ENCODE measurements around the gene RPL36. TPM values are rescaled to one million over a fixed set of nuclear protein-coding genes. Genes with fewer than 3 reads are reported as not detected.

The RPL36 gene
- total RNA-seq, 1 donor from 2014 or later, result 1,018 TPM

- TF ChIP-seq, protein P1, sequence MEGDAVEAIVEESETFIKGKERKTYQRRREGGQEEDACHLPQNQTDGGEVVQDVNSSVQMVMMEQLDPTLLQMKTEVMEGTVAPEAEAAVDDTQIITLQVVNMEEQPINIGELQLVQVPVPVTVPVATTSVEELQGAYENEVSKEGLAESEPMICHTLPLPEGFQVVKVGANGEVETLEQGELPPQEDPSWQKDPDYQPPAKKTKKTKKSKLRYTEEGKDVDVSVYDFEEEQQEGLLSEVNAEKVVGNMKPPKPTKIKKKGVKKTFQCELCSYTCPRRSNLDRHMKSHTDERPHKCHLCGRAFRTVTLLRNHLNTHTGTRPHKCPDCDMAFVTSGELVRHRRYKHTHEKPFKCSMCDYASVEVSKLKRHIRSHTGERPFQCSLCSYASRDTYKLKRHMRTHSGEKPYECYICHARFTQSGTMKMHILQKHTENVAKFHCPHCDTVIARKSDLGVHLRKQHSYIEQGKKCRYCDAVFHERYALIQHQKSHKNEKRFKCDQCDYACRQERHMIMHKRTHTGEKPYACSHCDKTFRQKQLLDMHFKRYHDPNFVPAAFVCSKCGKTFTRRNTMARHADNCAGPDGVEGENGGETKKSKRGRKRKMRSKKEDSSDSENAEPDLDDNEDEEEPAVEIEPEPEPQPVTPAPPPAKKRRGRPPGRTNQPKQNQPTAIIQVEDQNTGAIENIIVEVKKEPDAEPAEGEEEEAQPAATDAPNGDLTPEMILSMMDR (IDR thresholded peaks at IDR 0.05; ENCODE audit: insufficient read depth, low read length, severe bottlenecking), result no peak
- Histone ChIP-seq H3K27me3 (ENCODE audit: control insufficient read depth, insufficient read depth, low read length) (no peaks in the 10 kb centered on the region), H3K4me3 (ENCODE audit: low read depth, low read length) (no peak overlapping the region), H3K36me3 (ENCODE audit: control insufficient read depth, insufficient read depth, low read length) (peaks cover 15% of the 10 kb centered on the region)
- no peak for DNase-seq (ENCODE audit: low read depth)
- peak; percentile 96 for FAIRE-seq
These were observed 16.3 kb upstream of the RPL36 start for GRCh38 chr19:5673752-5674151.

DNA sequence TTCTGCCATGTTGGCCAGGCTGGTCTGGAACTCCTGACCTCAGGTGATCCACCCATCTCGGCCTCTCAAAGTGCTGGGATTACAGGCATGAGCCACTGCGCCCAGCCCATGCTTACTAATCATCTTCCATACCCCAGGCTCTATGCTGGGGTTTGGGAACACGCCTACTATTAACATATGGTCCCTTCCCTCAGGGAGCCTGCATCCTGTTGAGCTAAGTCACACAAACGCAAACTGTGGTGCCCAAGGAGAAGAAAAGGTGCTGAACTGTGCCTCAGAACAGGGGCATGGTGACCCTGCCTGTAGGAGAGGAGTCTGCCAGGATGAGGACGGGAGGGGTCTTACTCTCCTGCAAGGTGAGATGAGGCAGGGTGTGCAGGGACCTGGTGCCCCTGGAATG is 15.4 kb upstream of the RPL36 start:
- FAIRE-seq (no peak), DNase-seq (ENCODE audit: low read depth) (no peak)
- Histone ChIP-seq H3K4me3 (ENCODE audit: low read depth, low read length) (no peak overlapping the region), H3K36me3 (ENCODE audit: control insufficient read depth, insufficient read depth, low read length) (peaks cover 7% of the 10 kb centered on the region), H3K27me3 (ENCODE audit: control insufficient read depth, insufficient read depth, low read length) (no peaks in the 10 kb centered on the region)
- TF ChIP-seq, protein P1 (IDR thresholded peaks at IDR 0.05; ENCODE audit: insufficient read depth, low read length, severe bottlenecking), result no peak

GRCh38 chr19:5676105-5676771 is 13.9 kb upstream of the RPL36 start:
- TF ChIP-seq, protein P1 (IDR thresholded peaks at IDR 0.05; ENCODE audit: insufficient read depth, low read length, severe bottlenecking), result no peak
- FAIRE-seq, result no peak
- H3K27me3 ChIP-seq (ENCODE audit: control insufficient read depth, insufficient read depth, low read length), result no peaks in the 10 kb centered on the region
- H3K4me3 ChIP-seq (ENCODE audit: low read depth, low read length), result no peak overlapping the region
- H3K36me3 ChIP-seq (ENCODE audit: control insufficient read depth, insufficient read depth, low read length), result peaks cover 6% of the 10 kb centered on the region
- no peak for DNase-seq (ENCODE audit: low read depth)

DNA sequence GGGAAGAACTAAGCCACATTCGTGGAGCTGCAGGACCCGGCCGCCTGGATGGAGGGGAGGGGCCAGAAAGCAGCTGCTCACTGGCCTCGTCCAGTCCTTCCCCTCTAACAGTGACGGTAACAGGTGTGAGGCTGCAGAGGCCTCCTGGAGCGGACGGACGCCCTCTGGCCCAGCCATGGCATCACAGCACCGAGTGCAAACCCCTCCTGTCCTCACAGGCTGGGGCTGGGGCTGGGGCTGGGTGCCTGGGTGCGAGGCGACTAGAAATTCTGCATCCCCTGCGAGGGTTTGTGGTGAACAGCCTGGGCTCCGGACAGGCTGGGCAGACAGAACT is 13.4 kb upstream of the RPL36 start:
- TF ChIP-seq, protein P1 (IDR thresholded peaks at IDR 0.05; ENCODE audit: insufficient read depth, low read length, severe bottlenecking), result no peak
- no peaks in the 10 kb centered on the region for H3K27me3 ChIP-seq (ENCODE audit: control insufficient read depth, insufficient read depth, low read length)
- no peak overlapping the region for H3K4me3 ChIP-seq (ENCODE audit: low read depth, low read length)
- FAIRE-seq (no peak), DNase-seq (ENCODE audit: low read depth) (no peak)
- H3K36me3 ChIP-seq (ENCODE audit: control insufficient read depth, insufficient read depth, low read length), result peaks cover 6% of the 10 kb centered on the region

- no peak for DNase-seq (ENCODE audit: low read depth)
- FAIRE-seq, result no peak
- H3K36me3 ChIP-seq (ENCODE audit: control insufficient read depth, insufficient read depth, low read length), result peaks cover 5% of the 10 kb centered on the region
- H3K4me3 ChIP-seq (ENCODE audit: low read depth, low read length), result no peak overlapping the region
- no peaks in the 10 kb centered on the region for H3K27me3 ChIP-seq (ENCODE audit: control insufficient read depth, insufficient read depth, low read length)
- TF ChIP-seq, protein P1 (IDR thresholded peaks at IDR 0.05; ENCODE audit: insufficient read depth, low read length, severe bottlenecking), result no peak
These were observed 13.0 kb upstream of the RPL36 start for GRCh38 chr19:5677136-5677535.

GRCh38 chr19:5677580-5677979 is 12.5 kb upstream of the RPL36 start:
- DNase-seq (ENCODE audit: low read depth), result no peak
- FAIRE-seq, result no peak
- H3K36me3 ChIP-seq (ENCODE audit: control insufficient read depth, insufficient read depth, low read length), result peaks cover 5% of the 10 kb centered on the region
- H3K27me3 ChIP-seq (ENCODE audit: control insufficient read depth, insufficient read depth, low read length), result no peaks in the 10 kb centered on the region
- TF ChIP-seq, protein P1 (IDR thresholded peaks at IDR 0.05; ENCODE audit: insufficient read depth, low read length, severe bottlenecking), result no peak
- no peak overlapping the region for H3K4me3 ChIP-seq (ENCODE audit: low read depth, low read length)

Measured in bronchial epithelial cell (primary cell).